SK-N-SH (cell line): ENCODE measurements around the gene MSH5. TPM values are rescaled to one million over a fixed set of nuclear protein-coding genes. Genes with fewer than 3 reads are reported as not detected.

Experiments used
- CTCF ChIA-PET: fragments of 300-600, 350-600 bp; formaldehyde crosslinking; extraction: SDS; loops from one replicate; lab custom pipeline; 2021; lab: Yijun Ruan, JAX
- POLR2A ChIA-PET: fragments of 350-600 bp; sonication (Branson Sonifier 250); formaldehyde crosslinking; extraction: SDS; loops from one replicate; lab custom pipeline; 2020; ENCODE audit warnings: antibody characterized with exemption, inconsistent platforms; lab: Yijun Ruan, JAX
- DNase-seq: peaks from one replicate; pipeline ENCODE4 v3.0.0; 2012
- H2AFZ ChIP-seq: fragments of 200-600 bp; sonication (generic); 2 replicates; pipeline ENCODE4 v1.8.1; 2016; ENCODE audit warnings: antibody characterized with exemption, mild to moderate bottlenecking, low read depth
- H3F3A ChIP-seq: fragments of 200-600 bp; sonication (generic); replicated peaks from 2 replicates; pipeline ENCODE3; 2016; ENCODE audit warnings: antibody characterized with exemption, mild to moderate bottlenecking; ENCODE audit not compliant: insufficient read depth
- H3K27ac ChIP-seq, 2 experiments: fragments of 200-500 bp in 1 of 2; fragments of 200-600 bp in 1 of 2; sonication (Bioruptor generic) in 1 of 2; sonication (generic), shearing (Covaris generic) in 1 of 2; 2 replicates each; pipeline versions ENCODE4 v1.5.1 to v1.6.1; 2014 to 2016; ENCODE audit warnings: low read depth in 2 of 2, inconsistent platforms in 1 of 2, low read length in 1 of 2, mild to moderate bottlenecking in 1 of 2, mixed read lengths in 1 of 2
- H3K27me3 ChIP-seq: fragments of 200-600 bp; sonication (generic), shearing (Covaris generic); 2 replicates; pipeline ENCODE4 v1.6.1; 2016; ENCODE audit warnings: mixed run types; ENCODE audit not compliant: insufficient read depth
- H3K36me3 ChIP-seq, 2 experiments: fragments of 200-500 bp in 1 of 2; fragments of 200-600 bp in 1 of 2; sonication (Bioruptor generic) in 1 of 2; sonication (generic) in 1 of 2; replicated peaks in 1 of 2; 2 replicates each; pipeline versions ENCODE3 to v1.5.1; 2014 to 2016; ENCODE audit warnings: low read length in 1 of 2, mild to moderate bottlenecking in 1 of 2; ENCODE audit not compliant: insufficient read depth in 2 of 2, control insufficient read depth in 1 of 2
- H3K4me1 ChIP-seq, 2 experiments: fragments of 200-500 bp in 1 of 2; fragments of 200-600 bp in 1 of 2; sonication (Bioruptor generic) in 1 of 2; sonication (generic), shearing (Covaris generic) in 1 of 2; 2 replicates each; pipeline versions ENCODE4 v1.5.1 to v1.6.1; 2014 to 2016; ENCODE audit warnings: low read depth in 1 of 2, low read length in 1 of 2, mixed run types in 1 of 2; ENCODE audit not compliant: insufficient read depth in 2 of 2, control insufficient read depth in 1 of 2
- H3K4me2 ChIP-seq: fragments of 200-600 bp; sonication (generic), shearing (Covaris generic); 2 replicates; pipeline ENCODE4 v1.6.1; 2017; ENCODE audit warnings: mixed run types
- H3K4me3 ChIP-seq, 2 experiments: fragments of 200-500 bp in 1 of 2; fragments of 200-600 bp in 1 of 2; sonication (Bioruptor generic) in 1 of 2; sonication (generic), shearing (Covaris generic) in 1 of 2; 2 replicates each; pipeline versions ENCODE4 v1.5.1 to v1.8.1; 2014 to 2016; ENCODE audit warnings: low read depth in 2 of 2, inconsistent platforms in 1 of 2, low read length in 1 of 2, mild to moderate bottlenecking in 1 of 2, mixed read lengths in 1 of 2, moderate library complexity in 1 of 2
- H3K79me2 ChIP-seq: fragments of 200-600 bp; sonication (generic); 2 replicates; pipeline ENCODE4 v1.8.1; 2017; ENCODE audit warnings: mild to moderate bottlenecking; ENCODE audit not compliant: insufficient read depth
- H3K9ac ChIP-seq: fragments of 200-600 bp; sonication (generic); 2 replicates; pipeline ENCODE4 v1.6.1; 2017; ENCODE audit warnings: mixed run types
- H3K9me2 ChIP-seq: fragments of 200-600 bp; sonication (generic); 2 replicates; pipeline ENCODE4 v1.6.1; 2017; ENCODE audit warnings: mixed run types
- H3K9me3 ChIP-seq: fragments of 200-600 bp; sonication (generic); 2 replicates; pipeline ENCODE4 v1.6.1; 2017; ENCODE audit warnings: mixed run types, mild to moderate bottlenecking, moderate library complexity
- H4K20me1 ChIP-seq: fragments of 200-600 bp; sonication (generic); 2 replicates; pipeline ENCODE4 v1.6.1; 2017; ENCODE audit warnings: mild to moderate bottlenecking, mixed run types; ENCODE audit not compliant: insufficient read depth
- CHD2 ChIP-seq: fragments of 150-350 bp; IDR thresholded peaks from 2 replicates; pipeline ENCODE4 v1.6.1; 2018; ENCODE audit warnings: low read length; ENCODE audit not compliant: partially characterized antibody
- EP300 ChIP-seq, 2 experiments: IDR thresholded peaks; 2 replicates each; pipeline versions ENCODE4 v1.4.0 to v1.6.1; 2012; ENCODE audit warnings: borderline replicate concordance in 1 of 2, low read depth in 1 of 2, low read length in 1 of 2
- FOSL2 ChIP-seq: IDR thresholded peaks from 2 replicates; pipeline ENCODE4 v1.4.0; 2012; ENCODE audit warnings: low read depth, mild to moderate bottlenecking, moderate library complexity, borderline replicate concordance
- FOXJ3 ChIP-seq: sonication (generic); formaldehyde crosslinking; IDR thresholded peaks from 2 replicates; pipeline ENCODE4 v1.5.1; 2020; ENCODE audit warnings: mild to moderate bottlenecking, missing genetic modification reagents
- FOXM1 ChIP-seq: IDR thresholded peaks from 2 replicates; pipeline ENCODE4 v1.4.0; 2012; ENCODE audit warnings: low read depth, mild to moderate bottlenecking
- GABPA ChIP-seq: IDR thresholded peaks from 2 replicates; pipeline ENCODE4 v1.4.0; 2012; ENCODE audit warnings: low read depth, mild to moderate bottlenecking
- GATA2 ChIP-seq: sonication (generic); formaldehyde crosslinking; IDR thresholded peaks from 2 replicates; pipeline ENCODE4 v1.5.0; 2020; ENCODE audit warnings: mild to moderate bottlenecking, missing genetic modification reagents
- IRF3 ChIP-seq: fragments of 150-350 bp; IDR thresholded peaks from 2 replicates; pipeline ENCODE4 v1.6.1; 2016; ENCODE audit warnings: mild to moderate bottlenecking, low read depth, low read length
- POLR2AphosphoS5 ChIP-seq: IDR thresholded peaks from 2 replicates; pipeline ENCODE4 v1.6.1; 2012; ENCODE audit warnings: low read depth, low read length
- RAD21 ChIP-seq: IDR thresholded peaks from 2 replicates; pipeline ENCODE4 v1.6.1; 2012; ENCODE audit warnings: mild to moderate bottlenecking, low read length
- REST ChIP-seq: IDR thresholded peaks from 2 replicates; pipeline ENCODE4 v1.6.1; 2012; ENCODE audit warnings: mild to moderate bottlenecking, low read depth, low read length, moderate library complexity
- RFX5 ChIP-seq: IDR thresholded peaks from 2 replicates; pipeline ENCODE4 v1.6.1; 2012; ENCODE audit warnings: mild to moderate bottlenecking, improper control_type of control experiment, low read length
- SMC3 ChIP-seq: IDR thresholded peaks from 2 replicates; pipeline ENCODE4 v1.6.1; 2012; ENCODE audit warnings: low read depth, low read length, improper control_type of control experiment
- TEAD4 ChIP-seq: IDR thresholded peaks from 2 replicates; pipeline ENCODE4 v1.4.0; 2012; ENCODE audit warnings: mild to moderate bottlenecking, borderline replicate concordance; ENCODE audit not compliant: insufficient read depth
- YY1 ChIP-seq: IDR thresholded peaks from 2 replicates; pipeline ENCODE4 v1.4.0; 2012; ENCODE audit warnings: low read depth, mild to moderate bottlenecking
- WGBS: methylation state at CpG from one replicate; pipeline ENCODE4 v1.1.6; 2017; ENCODE audit warnings: low lambda C conversion rate; 5-methylcytosine and 5-hydroxymethylcytosine counted together
- polyA plus RNA-seq, 3 experiments: library from polyadenylated mRNA; depleted of rRNA; stranded (reverse); fragments of >200 nt; gene quantifications; 2 replicates each; pipeline ENCODE4 v1.2.3, GENCODE V29; 2012

The MSH5 gene
- polyA plus RNA-seq, 1 of the 3 experiments (the other 2 are of a cell fraction): 16.0 TPM

GRCh38 chr6:31760790-31761189 lies 21.0 kb downstream of the MSH5 start:
- DNase-seq: no peak
- Histone ChIP-seq H2AFZ (no peak overlapping the region), H3K27ac (no peak overlapping the region), H3K9ac (no peak overlapping the region), H3F3A (peaks cover under 1% of the 10 kb centered on the region), H4K20me1 (no peaks in the 10 kb centered on the region), H3K4me3 (no peak overlapping the region), H3K4me1 (no peaks in the 10 kb centered on the region; a peak in 1 of 4 replicates), H3K4me2 (no peak overlapping the region), H3K27me3 (no peaks in the 10 kb centered on the region), H3K36me3 (no peaks in the 10 kb centered on the region), H3K9me2 (no peaks in the 10 kb centered on the region), H3K79me2 (no peaks in the 10 kb centered on the region), H3K9me3 (no peaks in the 10 kb centered on the region)
- ChIA-PET POLR2A (no interaction called here), CTCF (interaction anchor here (1.4 kb wide), 1 partner anchor 38 kb away, joined by 3 read pairs; no protein-coding TSS in a partner anchor)
- WGBS: 90% methylated on average over 5 of the region's 5 CpGs
- TF ChIP-seq CHD2: no peak
- TF ChIP-seq GATA2 (CRISPR knock-in tag): no peak
- no peak for TF ChIP-seq YY1
- no peak for TF ChIP-seq REST
- no peak for TF ChIP-seq SMC3

- H3K27me3 ChIP-seq: no peaks in the 10 kb centered on the region
- no peak for DNase-seq
- TF ChIP-seq IRF3: no peak
- no peak for TF ChIP-seq FOXJ3 (CRISPR knock-in tag)
- TF ChIP-seq RAD21: no peak
- no peak for TF ChIP-seq FOXM1
- no peak for TF ChIP-seq RFX5
- no peak for TF ChIP-seq EP300 (IDR thresholded peaks at IDR 0.05; ENCODE audit: borderline replicate concordance in 1 of 2, low read depth in 1 of 2, low read length in 1 of 2)
- TF ChIP-seq GABPA: no peak
- TF ChIP-seq TEAD4: no peak
- no peak for TF ChIP-seq FOSL2
- TF ChIP-seq POLR2AphosphoS5: no peak
- TF ChIP-seq, all 33 proteins: peak for 0
- H3K27ac ChIP-seq: no peak overlapping the region
- no peaks in the 10 kb centered on the region for H3K79me2 ChIP-seq
- 98% methylated on average over 7 of the region's 8 CpGs for WGBS
- no peaks in the 10 kb centered on the region for H3K9me2 ChIP-seq
- no peaks in the 10 kb centered on the region for H3F3A ChIP-seq
- H4K20me1 ChIP-seq: no peaks in the 10 kb centered on the region
- H3K4me3 ChIP-seq: no peak overlapping the region
- no peaks in the 10 kb centered on the region for H3K36me3 ChIP-seq
- H3K4me2 ChIP-seq: no peak overlapping the region
- no peak overlapping the region for H2AFZ ChIP-seq
- peaks cover 0 to 5% of the 10 kb centered on the region in 2 experiments; a peak in 1 of 4 replicates for H3K4me1 ChIP-seq
- H3K9me3 ChIP-seq: no peaks in the 10 kb centered on the region
- CTCF ChIA-PET: no interaction called here
- no peak overlapping the region for H3K9ac ChIP-seq
- POLR2A ChIA-PET: no interaction called here
These were observed 21.5 kb downstream of the MSH5 start for GRCh38 chr6:31761343-31761742.
